NT2/D1 (cell line): ENCODE results near the gene CYSRT1.

Experiments used
- DNase-seq: peaks from one replicate; pipeline ENCODE4 v3.0.0-alpha.2; 2011; ENCODE audit warnings: low read depth, low spot score
- H3K27me3 ChIP-seq: 2 replicates; pipeline ENCODE4 v1.6.0; 2011; ENCODE audit warnings: mild to moderate bottlenecking; ENCODE audit not compliant: insufficient read length, insufficient read depth
- H3K36me3 ChIP-seq: 2 replicates; pipeline ENCODE4 v1.6.1; 2011; ENCODE audit warnings: mild to moderate bottlenecking, low read length, mixed read lengths; ENCODE audit not compliant: insufficient read depth, insufficient read length
- H3K4me1 ChIP-seq: 2 replicates; pipeline ENCODE4 v1.5.1; 2011; ENCODE audit not compliant: insufficient read depth, insufficient read length
- H3K4me3 ChIP-seq: 2 replicates; pipeline ENCODE4 v1.5.1; 2011; ENCODE audit warnings: low read depth; ENCODE audit not compliant: insufficient read length
- H3K9ac ChIP-seq: 2 replicates; pipeline ENCODE4 v1.6.0; 2011; ENCODE audit warnings: low read depth; ENCODE audit not compliant: insufficient read length
- H3K9me3 ChIP-seq: 2 replicates; pipeline ENCODE4 v1.5.1; 2011; ENCODE audit warnings: mild to moderate bottlenecking, low read length; ENCODE audit not compliant: insufficient read depth
- SUZ12 ChIP-seq: IDR thresholded peaks from 2 replicates; pipeline ENCODE4 v1.6.1; 2011; ENCODE audit not compliant: insufficient read length, insufficient read depth; ENCODE audit errors: extremely low read depth
- YY1 ChIP-seq: IDR thresholded peaks from 2 replicates; pipeline ENCODE4 v1.6.1; 2011; ENCODE audit not compliant: insufficient read length, insufficient read depth
- ZNF274 ChIP-seq: IDR thresholded peaks from 2 replicates; pipeline ENCODE4 v1.6.1; 2011; ENCODE audit warnings: mild to moderate bottlenecking, low read depth, low read length

Gene CYSRT1

GRCh38 chr9:137244486-137245449 is 19.8 kb downstream of the CYSRT1 start:
- H3K27me3 ChIP-seq: peaks cover 6% of the 10 kb centered on the region
- no peak for DNase-seq
- H3K4me1 ChIP-seq: peaks cover 37% of the 10 kb centered on the region

GRCh38 chr9:137245450-137246421 is 20.8 kb downstream of the CYSRT1 start:
- H3K4me1 ChIP-seq: peaks cover 41% of the 10 kb centered on the region
- peaks cover 27% of the 10 kb centered on the region for H3K36me3 ChIP-seq
- no peak overlapping the region for H3K4me3 ChIP-seq
- no peak for TF ChIP-seq SUZ12
- no peak for TF ChIP-seq YY1
- TF ChIP-seq ZNF274: no peak
- H3K27me3 ChIP-seq: peaks cover 6% of the 10 kb centered on the region
- no peak overlapping the region for H3K9ac ChIP-seq
- H3K9me3 ChIP-seq: no peaks in the 10 kb centered on the region
- DNase-seq: no peak

More at GRCh38 chr9:137244486-137245449, 19.8 kb downstream of the CYSRT1 start:
- Histone ChIP-seq H3K9me3 (no peaks in the 10 kb centered on the region), H3K4me3 (no peak overlapping the region), H3K9ac (peak overlapping the region; percentile 2), H3K36me3 (peaks cover 27% of the 10 kb centered on the region)
- TF ChIP-seq YY1: no peak
- no peak for TF ChIP-seq ZNF274
- TF ChIP-seq SUZ12: no peak

GRCh38 chr9:137247135-137247915 is 22.4 kb downstream of the CYSRT1 start:
- H3K4me3 ChIP-seq: no peak overlapping the region
- H3K9ac ChIP-seq: peak overlapping the region; percentile 39
- H3K36me3 ChIP-seq: peaks cover 18% of the 10 kb centered on the region
- TF ChIP-seq ZNF274: no peak
- H3K4me1 ChIP-seq: peaks cover 45% of the 10 kb centered on the region
- no peaks in the 10 kb centered on the region for H3K9me3 ChIP-seq
- no peak for DNase-seq
- peaks cover 6% of the 10 kb centered on the region for H3K27me3 ChIP-seq

GRCh38 chr9:137247916-137248175 is 22.9 kb downstream of the CYSRT1 start:
- no peak for DNase-seq
- Histone ChIP-seq H3K27me3 (peaks cover 6% of the 10 kb centered on the region), H3K9me3 (no peaks in the 10 kb centered on the region), H3K9ac (peak overlapping the region; percentile 39), H3K36me3 (peaks cover 13% of the 10 kb centered on the region), H3K4me3 (no peak overlapping the region), H3K4me1 (peaks cover 41% of the 10 kb centered on the region)
- no peak for TF ChIP-seq YY1
- no peak for TF ChIP-seq SUZ12
- no peak for TF ChIP-seq ZNF274

- TF ChIP-seq SUZ12 (no peak), YY1 (no peak), ZNF274 (no peak)
- H3K27me3 ChIP-seq: peaks cover 6% of the 10 kb centered on the region
- H3K9ac ChIP-seq: no peak overlapping the region
- no peak overlapping the region for H3K4me3 ChIP-seq
- H3K4me1 ChIP-seq: peaks cover 43% of the 10 kb centered on the region
- no peak for DNase-seq
- H3K36me3 ChIP-seq: no peaks in the 10 kb centered on the region
- no peaks in the 10 kb centered on the region for H3K9me3 ChIP-seq
Measured at GRCh38 chr9:137250329-137251193, 25.6 kb downstream of the CYSRT1 start.

GRCh38 chr9:137251194-137251461 is 26.2 kb downstream of the CYSRT1 start, which contains the start of gene STPG3:
TSS of gene STPG3 (plus strand) at chr9:137251286. CDS start at chr9:137251287, 1 bp downstream.
- peaks cover 43% of the 10 kb centered on the region for H3K4me1 ChIP-seq
- no peak for TF ChIP-seq SUZ12
- no peak for TF ChIP-seq ZNF274
- no peak within 1 kb of the TSS for H3K4me3 ChIP-seq
- DNase-seq: no peak
- H3K9ac ChIP-seq: peak within 1 kb of the TSS; percentile 57
- H3K27me3 ChIP-seq: peaks cover under 1% of the 10 kb centered on the region
- no peaks in the 10 kb centered on the region for H3K9me3 ChIP-seq
- peaks cover 4% of the 10 kb centered on the region for H3K36me3 ChIP-seq
